Gastrocnemius medialis (tissue), 4 donors: Measurements from ENCODE around the gene ANKRD33B. TPM values are rescaled to one million over a fixed set of nuclear protein-coding genes. Genes with fewer than 3 reads are reported as not detected.

Source experiments
- ATAC-seq, 2 donors: fragments of 150-250 bp; one replicate each; pipeline ENCODE4 v1.9.1; 2016
- DNase-seq, 2 donors: peaks; one replicate each; pipeline ENCODE4 v3.0.0-alpha.2; 2019
- H3K27ac ChIP-seq, 4 donors: fragments of 200-600 bp; sonication (generic); 1 replicate in 1 of 4; 2 replicates in 3 of 4; pipeline ENCODE4 v1.5.1; 2016 to 2018; ENCODE audit warnings: mild to moderate bottlenecking in 2 of 4, moderate library complexity in 1 of 4
- H3K27me3 ChIP-seq, 3 donors: fragments of 200-600 bp; sonication (generic) in 2 of 3; 1 replicate in 1 of 3; 2 replicates in 2 of 3; pipeline versions ENCODE4 v1.5.1 to v1.6.0; 2016 to 2019; ENCODE audit warnings: mild to moderate bottlenecking in 1 of 3, moderate library complexity in 1 of 3
- H3K36me3 ChIP-seq, 2 donors: fragments of 200-600 bp; sonication (generic) in 1 of 2; one replicate each; pipeline ENCODE4 v1.5.1; 2017 to 2018
- H3K4me1 ChIP-seq, 2 donors: fragments of 200-600 bp; sonication (generic) in 1 of 2; one replicate each; pipeline ENCODE4 v1.5.1; 2016 to 2017; ENCODE audit warnings: mild to moderate bottlenecking in 2 of 2
- H3K4me3 ChIP-seq, 4 donors: fragments of 200-600 bp; sonication (generic) in 3 of 4; 1 replicate in 1 of 4; 2 replicates in 3 of 4; pipeline ENCODE4 v1.5.1; 2016 to 2019; ENCODE audit warnings: mild to moderate bottlenecking in 2 of 4
- H3K9me3 ChIP-seq, 3 donors: fragments of 200-600 bp; sonication (generic) in 2 of 3; 1 replicate in 1 of 3; 2 replicates in 2 of 3; pipeline ENCODE4 v1.5.1; 2016 to 2019
- CTCF ChIP-seq, 5 experiments: fragments of 450-650 bp in 3 of 5; fragments of 200-600 bp in 2 of 5; sonication (generic) in 2 of 5; IDR thresholded peaks in 4 of 5; conservative IDR thresholded peaks in 1 of 5; 1 replicate in 4 of 5; 2 replicates in 1 of 5; pipeline ENCODE4 v1.5.1; 2016 to 2019; ENCODE audit warnings: antibody characterized with exemption in 5 of 5, mild to moderate bottlenecking in 3 of 5, moderate library complexity in 3 of 5
- POLR2A ChIP-seq, 2 donors: fragments of 450-650 bp; IDR thresholded peaks; one replicate each; pipeline ENCODE4 v1.6.1; 2017; ENCODE audit warnings: antibody characterized with exemption in 2 of 2, mild to moderate bottlenecking in 2 of 2, moderate library complexity in 2 of 2
- in situ Hi-C, 4 donors: fragments of 200-750 bp; cut with MboI; loops; one replicate each; pipeline versions ENCODE4 v1.15.0 to v1.8.0; 2017; ENCODE audit warnings: low sequenced_read_pairs in 4 of 4
- intact Hi-C: fragments of 100-400 bp; cut with DNase I; formaldehyde crosslinking; loops from one replicate; pipeline ENCODE4 v1.15.1; 2023; ENCODE audit warnings: low total_unique reads
- total RNA-seq, 4 donors: library from RNA; depleted of rRNA; stranded (reverse); fragments of >200 nt; gene quantifications; one replicate each; pipeline versions ENCODE4 v1.1.0 to v1.2.3, GENCODE V29; 2016

ANKRD33B gene
- total RNA-seq, 4 donors from 2014 or later, result 2.2 to 38.9 (median 15.1) TPM

GRCh38 chr5:10632110-10632761, 68.4 kb downstream of the ANKRD33B start:
- no peak for TF ChIP-seq POLR2A (IDR thresholded peaks at IDR 0.05)
- TF ChIP-seq CTCF (IDR thresholded peaks at IDR 0.05 in 4 of 5, conservative IDR thresholded peaks at IDR 0.05 in 1 of 5), result no peak
- Histone ChIP-seq H3K36me3 (no peaks in the 10 kb centered on the region), H3K4me1 (peaks cover 4 to 6% of the 10 kb centered on the region in 2 donors), H3K9me3 (no peaks in the 10 kb centered on the region), H3K4me3 (no peak overlapping the region), H3K27me3 (no peaks in the 10 kb centered on the region), H3K27ac (no peak overlapping the region)
- intact Hi-C loops (no loop called here), in situ Hi-C loops (loop anchor here in 3 of 4 donors (5.0 to 25.0 kb wide), 2 partner anchors 180 to 345 kb away; no protein-coding TSS in a partner anchor)
- DNase-seq (no peak), ATAC-seq (no peak)

- H3K36me3 ChIP-seq, result no peaks in the 10 kb centered on the region
- in situ Hi-C loops, result loop anchor here in 3 of 4 donors (5.0 to 25.0 kb wide), 2 partner anchors 181 to 346 kb away; no protein-coding TSS in a partner anchor
- DNase-seq (no peak), ATAC-seq (peak in 1 of 2 donors; percentile 27)
- intact Hi-C loops, result no loop called here
- no peak overlapping the region for H3K27ac ChIP-seq
- no peaks in the 10 kb centered on the region for H3K9me3 ChIP-seq
- no peaks in the 10 kb centered on the region for H3K27me3 ChIP-seq
- no peak overlapping the region for H3K4me3 ChIP-seq
- no peak for TF ChIP-seq CTCF (IDR thresholded peaks at IDR 0.05 in 4 of 5, conservative IDR thresholded peaks at IDR 0.05 in 1 of 5)
- no peak for TF ChIP-seq POLR2A (IDR thresholded peaks at IDR 0.05)
- no peaks in the 10 kb centered on the region for H3K4me1 ChIP-seq
Measured at GRCh38 chr5:10633271-10634049, 69.6 kb downstream of the ANKRD33B start.

GRCh38 chr5:10634050-10634449, 70.2 kb downstream of the ANKRD33B start:
- DNase-seq (no peak), ATAC-seq (no peak)
- Histone ChIP-seq H3K27me3 (no peaks in the 10 kb centered on the region), H3K36me3 (no peaks in the 10 kb centered on the region), H3K4me3 (no peak overlapping the region), H3K9me3 (no peaks in the 10 kb centered on the region), H3K27ac (no peak overlapping the region), H3K4me1 (no peaks in the 10 kb centered on the region)
- intact Hi-C loops, result no loop called here
- in situ Hi-C loops, result loop anchor here in 3 of 4 donors (5.0 to 25.0 kb wide), 2 partner anchors 182 to 347 kb away; no protein-coding TSS in a partner anchor
- TF ChIP-seq CTCF (IDR thresholded peaks at IDR 0.05 in 4 of 5, conservative IDR thresholded peaks at IDR 0.05 in 1 of 5), result no peak
- no peak for TF ChIP-seq POLR2A (IDR thresholded peaks at IDR 0.05)

GRCh38 chr5:10634562-10634961, 70.7 kb downstream of the ANKRD33B start:
- no peak overlapping the region for H3K27ac ChIP-seq
- no peak for ATAC-seq

More at GRCh38 chr5:10634562-10634961, 70.7 kb downstream of the ANKRD33B start:
- Histone ChIP-seq H3K36me3 (no peaks in the 10 kb centered on the region), H3K27me3 (no peaks in the 10 kb centered on the region), H3K9me3 (no peaks in the 10 kb centered on the region), H3K4me1 (no peaks in the 10 kb centered on the region), H3K4me3 (no peak overlapping the region)
- in situ Hi-C loops, result loop anchor here in 3 of 4 donors (5.0 to 25.0 kb wide), 2 partner anchors 182 to 347 kb away; no protein-coding TSS in a partner anchor
- no peak for TF ChIP-seq POLR2A (IDR thresholded peaks at IDR 0.05)
- no peak for TF ChIP-seq CTCF (IDR thresholded peaks at IDR 0.05 in 4 of 5, conservative IDR thresholded peaks at IDR 0.05 in 1 of 5)
- no peak for DNase-seq
- intact Hi-C loops, result no loop called here
